ENCODE measurements around the gene VPS37B.
"Not testable (repeated sequence)": the region's sequence is repeated elsewhere in the genome, so short reads cannot be mapped to it uniquely, and the experiment has no call there.

Gene VPS37B

DNA sequence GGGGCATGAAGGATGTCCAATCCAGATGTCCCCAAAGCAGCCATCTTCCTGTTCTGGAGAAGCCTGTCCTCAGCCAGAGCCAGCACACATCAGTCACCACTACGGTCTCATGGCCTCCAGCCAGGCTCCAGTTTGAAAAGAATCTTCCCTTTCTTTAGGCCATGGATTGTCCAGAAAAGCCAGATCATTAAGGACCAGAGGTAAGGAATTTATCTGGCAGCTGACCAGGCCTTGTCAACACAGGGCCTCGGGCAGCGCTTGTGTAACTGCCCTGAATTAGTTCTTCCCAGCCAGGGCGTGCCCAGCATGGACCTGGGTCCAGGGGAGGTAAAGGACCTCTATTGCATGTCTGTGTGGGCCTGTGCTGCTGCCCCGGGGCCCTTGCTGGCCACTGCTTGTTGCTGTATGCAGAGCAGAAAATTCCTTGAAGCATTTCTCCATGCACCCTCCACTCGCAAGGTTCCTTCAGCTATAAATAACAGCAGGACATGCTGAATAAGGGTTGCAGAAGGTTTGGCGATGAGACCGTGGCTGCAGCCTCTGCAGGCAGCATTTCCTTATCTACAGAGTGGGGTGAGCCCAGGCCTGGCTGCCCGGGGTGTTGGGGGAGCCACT lies 21.7 kb upstream of the VPS37B start:
- Mint-ChIP-seq H3K4me1 (peaks cover 14% of the 10 kb centered on the region), H3K27ac (no peak overlapping the region), H3K9me3 (peaks cover 6% of the 10 kb centered on the region), H3K4me3 (no peak overlapping the region), H3K36me3 (ENCODE audit: low read depth) (no peaks in the 10 kb centered on the region), H3K27me3 (ENCODE audit: low read depth, poor library complexity) (peaks cover 10% of the 10 kb centered on the region)
- TF ChIP-seq, protein P1, sequence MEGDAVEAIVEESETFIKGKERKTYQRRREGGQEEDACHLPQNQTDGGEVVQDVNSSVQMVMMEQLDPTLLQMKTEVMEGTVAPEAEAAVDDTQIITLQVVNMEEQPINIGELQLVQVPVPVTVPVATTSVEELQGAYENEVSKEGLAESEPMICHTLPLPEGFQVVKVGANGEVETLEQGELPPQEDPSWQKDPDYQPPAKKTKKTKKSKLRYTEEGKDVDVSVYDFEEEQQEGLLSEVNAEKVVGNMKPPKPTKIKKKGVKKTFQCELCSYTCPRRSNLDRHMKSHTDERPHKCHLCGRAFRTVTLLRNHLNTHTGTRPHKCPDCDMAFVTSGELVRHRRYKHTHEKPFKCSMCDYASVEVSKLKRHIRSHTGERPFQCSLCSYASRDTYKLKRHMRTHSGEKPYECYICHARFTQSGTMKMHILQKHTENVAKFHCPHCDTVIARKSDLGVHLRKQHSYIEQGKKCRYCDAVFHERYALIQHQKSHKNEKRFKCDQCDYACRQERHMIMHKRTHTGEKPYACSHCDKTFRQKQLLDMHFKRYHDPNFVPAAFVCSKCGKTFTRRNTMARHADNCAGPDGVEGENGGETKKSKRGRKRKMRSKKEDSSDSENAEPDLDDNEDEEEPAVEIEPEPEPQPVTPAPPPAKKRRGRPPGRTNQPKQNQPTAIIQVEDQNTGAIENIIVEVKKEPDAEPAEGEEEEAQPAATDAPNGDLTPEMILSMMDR (IDR thresholded peaks at IDR 0.05) = no peak
- DNase-seq = no peak

DNA sequence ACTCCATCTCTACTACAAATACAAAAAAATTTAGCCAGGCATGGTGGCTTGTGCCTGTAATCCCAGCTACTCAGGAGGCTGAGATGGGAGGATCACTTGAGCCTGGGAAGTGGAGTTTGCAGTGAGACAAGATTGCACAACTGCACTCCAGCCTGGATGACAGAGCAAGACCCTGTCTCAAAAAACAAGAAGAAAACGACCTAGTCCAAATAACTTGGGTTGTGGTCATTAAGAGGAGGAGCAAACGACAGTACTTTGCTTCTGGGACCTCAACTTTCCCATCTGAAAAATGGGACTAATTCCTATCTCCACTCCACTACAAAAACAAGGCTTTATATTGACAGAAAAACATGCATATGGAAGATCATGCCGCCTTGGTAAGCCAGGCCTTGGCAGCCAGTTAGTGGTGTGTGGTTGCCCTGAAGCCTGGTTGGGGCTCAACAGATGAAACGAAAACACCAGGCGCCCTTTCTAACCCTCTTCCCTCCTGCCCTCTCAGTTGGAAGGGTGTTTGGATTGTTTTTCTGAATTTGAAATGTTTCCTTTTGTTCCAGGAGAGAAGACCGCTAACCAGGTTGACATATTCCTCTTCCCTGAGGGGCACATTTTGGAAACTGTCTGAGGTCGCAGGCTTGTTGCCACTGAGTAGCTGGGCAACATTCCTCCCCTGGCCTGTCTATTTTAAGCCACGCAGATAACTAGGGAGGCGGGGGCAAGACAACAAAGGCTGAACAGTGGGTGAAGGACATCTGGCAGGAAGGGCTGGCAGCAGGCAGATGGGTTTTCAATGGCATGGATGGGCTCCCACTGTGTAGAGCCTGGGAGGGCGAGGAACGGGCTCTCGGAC lies 13.7 kb upstream of the VPS37B start:
- H3K9me3 Mint-ChIP-seq = peaks cover 9% of the 10 kb centered on the region
- TF ChIP-seq, protein P1 (IDR thresholded peaks at IDR 0.05) = no peak
- H3K27ac Mint-ChIP-seq = peak overlapping the region; percentile 36
- H3K27me3 Mint-ChIP-seq (ENCODE audit: low read depth, poor library complexity) = peaks cover 6% of the 10 kb centered on the region
- H3K36me3 Mint-ChIP-seq (ENCODE audit: low read depth) = no peaks in the 10 kb centered on the region
- H3K4me1 Mint-ChIP-seq = peaks cover 5% of the 10 kb centered on the region
- H3K4me3 Mint-ChIP-seq = no peak overlapping the region
- no peak for DNase-seq

DNA sequence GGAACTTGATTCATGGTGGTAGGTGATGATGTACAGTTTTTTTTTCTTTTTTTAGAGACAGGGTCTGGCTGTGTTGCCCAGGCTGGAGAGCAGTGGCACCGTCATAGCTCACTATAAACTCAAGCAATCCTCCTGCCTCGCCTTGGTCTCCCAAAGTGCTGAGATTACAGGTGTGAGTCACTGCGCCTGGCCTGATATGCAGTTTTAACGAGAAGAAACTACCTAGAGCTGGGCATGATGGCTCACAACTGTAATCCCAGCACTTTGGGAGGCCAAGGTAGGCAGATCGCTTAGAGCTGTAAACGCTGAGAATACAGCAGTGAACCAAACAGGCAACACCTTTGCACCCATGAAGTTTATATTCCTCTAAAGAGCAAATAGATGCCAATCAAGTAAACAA lies 13.0 kb upstream of the VPS37B start:
- H3K27ac Mint-ChIP-seq = no peak overlapping the region
- peaks cover 7% of the 10 kb centered on the region for H3K9me3 Mint-ChIP-seq
- TF ChIP-seq, protein P1 (IDR thresholded peaks at IDR 0.05) = no peak
- H3K27me3 Mint-ChIP-seq (ENCODE audit: low read depth, poor library complexity) = peaks cover 12% of the 10 kb centered on the region
- peaks cover 5% of the 10 kb centered on the region for H3K4me1 Mint-ChIP-seq
- no peak overlapping the region for H3K4me3 Mint-ChIP-seq
- no peaks in the 10 kb centered on the region for H3K36me3 Mint-ChIP-seq (ENCODE audit: low read depth)
- no peak for DNase-seq

DNA sequence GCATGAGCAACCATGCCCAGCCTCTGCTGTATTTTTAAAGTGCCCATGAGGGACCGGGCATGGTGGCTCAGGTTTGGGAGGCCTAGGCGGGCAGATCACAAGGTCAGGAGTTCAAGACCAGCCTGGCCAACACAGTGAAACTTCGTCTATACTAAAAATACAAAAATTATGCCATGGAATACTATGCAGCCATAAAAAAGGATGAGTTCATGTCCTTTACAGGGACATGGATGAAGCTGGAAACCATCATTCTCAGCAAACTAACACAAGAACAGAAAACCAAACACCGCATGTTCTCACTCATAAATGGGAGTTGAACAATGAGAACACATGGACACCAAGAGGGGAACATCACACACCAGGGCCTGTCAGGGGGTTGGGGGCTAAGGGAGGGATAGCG lies 9.3 kb upstream of the VPS37B start:
- H3K27me3 Mint-ChIP-seq (ENCODE audit: low read depth, poor library complexity) = peaks cover 40% of the 10 kb centered on the region
- H3K4me1 Mint-ChIP-seq; H3K9me3 Mint-ChIP-seq; H3K4me3 Mint-ChIP-seq; DNase-seq; H3K36me3 Mint-ChIP-seq (ENCODE audit: low read depth); H3K27ac Mint-ChIP-seq: not testable (repeated sequence)

DNA sequence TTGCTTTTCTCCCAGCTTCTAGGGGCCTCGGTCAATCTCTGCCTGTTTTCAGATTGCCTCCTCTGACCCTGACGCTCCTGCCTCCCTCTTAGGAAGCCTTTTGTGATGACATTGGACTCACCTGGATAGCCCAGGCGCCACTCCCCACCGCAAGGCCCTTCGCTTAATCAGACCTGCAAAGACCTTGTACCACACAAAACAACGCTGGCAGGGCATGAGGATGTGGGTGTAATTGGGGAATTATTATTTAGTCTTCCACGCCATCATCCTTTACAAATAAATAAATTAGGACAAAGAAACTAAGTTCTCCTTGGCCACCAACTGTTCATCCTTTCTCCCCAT lies 7.7 kb upstream of the VPS37B start:
- Mint-ChIP-seq H3K9me3 (peaks cover 3% of the 10 kb centered on the region), H3K4me3 (no peak overlapping the region), H3K27me3 (ENCODE audit: low read depth, poor library complexity) (peaks cover 40% of the 10 kb centered on the region), H3K27ac (no peak overlapping the region), H3K36me3 (ENCODE audit: low read depth) (no peaks in the 10 kb centered on the region), H3K4me1 (no peaks in the 10 kb centered on the region)
- DNase-seq = no peak
- TF ChIP-seq, protein P1 (IDR thresholded peaks at IDR 0.05) = no peak

DNA sequence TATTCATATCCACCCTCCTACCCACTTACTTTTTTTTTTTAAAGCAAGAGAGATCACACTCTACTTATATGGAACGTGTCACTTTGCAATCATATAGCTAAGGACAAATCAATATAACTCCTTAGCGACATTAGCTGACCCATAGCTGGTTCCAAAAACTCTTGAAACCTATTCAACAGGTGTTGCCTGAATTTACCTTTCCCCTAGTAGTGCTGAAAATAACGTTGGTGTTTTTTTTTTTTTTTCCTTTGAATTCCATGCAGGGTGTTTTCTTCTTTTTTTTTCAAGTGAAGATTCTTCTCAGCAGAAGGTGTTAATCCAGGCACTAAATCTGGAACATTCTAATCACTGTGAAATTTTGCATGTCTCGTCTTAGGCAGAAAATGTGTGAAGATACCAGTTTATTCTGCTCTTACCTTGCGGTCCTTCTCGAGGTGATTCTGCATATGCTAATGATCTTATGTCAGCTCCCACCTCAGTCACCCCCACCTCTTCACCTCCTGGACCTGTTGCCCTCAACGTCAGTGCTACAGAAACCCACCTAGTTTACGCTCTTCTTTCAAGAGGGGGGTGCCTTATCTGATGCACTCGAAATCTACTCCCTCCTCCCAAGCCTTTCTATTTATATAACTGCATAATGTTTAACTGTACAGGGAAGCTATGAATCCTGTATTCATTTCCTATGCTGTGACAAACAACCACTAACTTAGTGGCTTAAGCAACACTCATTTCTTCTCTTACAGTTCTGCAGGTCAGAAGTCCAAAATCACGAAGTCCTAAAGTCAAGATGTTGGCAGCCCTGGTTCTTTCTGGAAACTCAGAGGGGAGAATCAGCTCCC lies 7.1 kb upstream of the VPS37B start:
- TF ChIP-seq, protein P1 (IDR thresholded peaks at IDR 0.05) = no peak
- no peak for DNase-seq
- Mint-ChIP-seq H3K4me1 (no peaks in the 10 kb centered on the region), H3K9me3 (peaks cover 3% of the 10 kb centered on the region), H3K27me3 (ENCODE audit: low read depth, poor library complexity) (peaks cover 40% of the 10 kb centered on the region), H3K36me3 (ENCODE audit: low read depth) (no peaks in the 10 kb centered on the region), H3K4me3 (no peak overlapping the region), H3K27ac (no peak overlapping the region)
